Right atrium auricular region (tissue), 2 donors: ENCODE results near the gene PZP. TPM values are rescaled to one million over a fixed set of nuclear protein-coding genes. Genes with fewer than 3 reads are reported as not detected.
"Not testable (repeated sequence)": the region's sequence is repeated elsewhere in the genome, so short reads cannot be mapped to it uniquely, and the experiment has no call there.

ENCODE experiments used
- DNase-seq: peaks from one replicate; pipeline ENCODE4 v3.0.0-alpha.2; 2019; ENCODE audit warnings: low spot score
- H3K27ac ChIP-seq, 2 donors: fragments of 200-600 bp; sonication (generic); 1 replicate in 1 of 2; 2 replicates in 1 of 2; pipeline ENCODE4 v1.5.1; 2016 to 2019
- H3K27me3 ChIP-seq, 2 donors: fragments of 200-600 bp; sonication (generic); one replicate each; pipeline versions ENCODE4 v1.5.1 to v1.6.0; 2017 to 2019
- H3K36me3 ChIP-seq: fragments of 200-600 bp; sonication (generic); one replicate; pipeline ENCODE4 v1.5.1; 2016
- H3K4me1 ChIP-seq, 2 donors: fragments of 200-600 bp; sonication (generic); one replicate each; pipeline versions ENCODE4 v1.5.1 to v1.6.0; 2017 to 2019
- H3K4me3 ChIP-seq, 2 donors: fragments of 200-600 bp; sonication (generic); 1 replicate in 1 of 2; 2 replicates in 1 of 2; pipeline ENCODE4 v1.5.1; 2017 to 2019; ENCODE audit warnings: mild to moderate bottlenecking in 1 of 2, moderate library complexity in 1 of 2
- H3K9me3 ChIP-seq, 2 donors: fragments of 200-600 bp; sonication (generic); one replicate each; pipeline ENCODE4 v1.5.1; 2019
- CTCF ChIP-seq, 2 donors: fragments of 200-600 bp; sonication (generic); IDR thresholded peaks; one replicate each; pipeline ENCODE4 v1.5.1; 2019; ENCODE audit warnings: antibody characterized with exemption in 2 of 2
- total RNA-seq, 2 donors: library from RNA; depleted of rRNA; stranded (reverse); fragments of >200 nt; gene quantifications; one replicate each; pipeline ENCODE4 v1.1.0, GENCODE V29; 2016

The PZP gene
- not detected for total RNA-seq

- no peaks in the 10 kb centered on the region for H3K4me1 ChIP-seq
- H3K27ac ChIP-seq = no peak within 1 kb of the TSS
- no peak within 1 kb of the TSS for H3K4me3 ChIP-seq
- H3K36me3 ChIP-seq = no peaks in the 10 kb centered on the region
- no peaks in the 10 kb centered on the region for H3K9me3 ChIP-seq
- no peak for DNase-seq
- no peak for TF ChIP-seq CTCF (IDR thresholded peaks at IDR 0.05)
- no peaks in the 10 kb centered on the region for H3K27me3 ChIP-seq
Measured at GRCh38 chr12:9208229-9208628, at the start of gene PZP. PZP (minus strand) TSS chr12:9208395; CDS start chr12:9208341, 54 bp downstream.

GRCh38 chr12:9256758-9257405, 48.7 kb upstream of the PZP start:
- H3K4me1 ChIP-seq = no peaks in the 10 kb centered on the region
- H3K9me3 ChIP-seq = no peaks in the 10 kb centered on the region
- TF ChIP-seq CTCF (IDR thresholded peaks at IDR 0.05) = no peak
- DNase-seq = no peak
- no peak overlapping the region for H3K27ac ChIP-seq
- H3K27me3 ChIP-seq = no peaks in the 10 kb centered on the region
- no peaks in the 10 kb centered on the region for H3K36me3 ChIP-seq
- no peak overlapping the region for H3K4me3 ChIP-seq

GRCh38 chr12:9256341-9256740, 48.1 kb upstream of the PZP start:
- no peak for TF ChIP-seq CTCF (IDR thresholded peaks at IDR 0.05)
- no peak for DNase-seq
- no peak overlapping the region for H3K4me3 ChIP-seq

GRCh38 chr12:9255837-9256236, 47.6 kb upstream of the PZP start:
- H3K4me3 ChIP-seq = no peak overlapping the region
- TF ChIP-seq CTCF (IDR thresholded peaks at IDR 0.05) = no peak

More at GRCh38 chr12:9256341-9256740, 48.1 kb upstream of the PZP start:
- Histone ChIP-seq H3K9me3 (no peaks in the 10 kb centered on the region), H3K27ac (no peak overlapping the region), H3K27me3 (no peaks in the 10 kb centered on the region), H3K4me1 (no peaks in the 10 kb centered on the region), H3K36me3 (no peaks in the 10 kb centered on the region)

GRCh38 chr12:9253464-9253863, 45.3 kb upstream of the PZP start:
- no peak for TF ChIP-seq CTCF (IDR thresholded peaks at IDR 0.05)
- Histone ChIP-seq H3K9me3 (no peaks in the 10 kb centered on the region), H3K36me3 (no peaks in the 10 kb centered on the region), H3K4me1 (no peaks in the 10 kb centered on the region), H3K27me3 (no peaks in the 10 kb centered on the region), H3K27ac (no peak overlapping the region), H3K4me3 (no peak overlapping the region)
- DNase-seq = no peak

More at GRCh38 chr12:9255837-9256236, 47.6 kb upstream of the PZP start:
- Histone ChIP-seq H3K36me3 (no peaks in the 10 kb centered on the region), H3K9me3 (no peaks in the 10 kb centered on the region), H3K27ac (no peak overlapping the region), H3K27me3 (no peaks in the 10 kb centered on the region), H3K4me1 (no peaks in the 10 kb centered on the region)
- DNase-seq = no peak

- not testable (repeated sequence) for H3K9me3 ChIP-seq, H3K4me3 ChIP-seq, DNase-seq, H3K36me3 ChIP-seq, H3K27me3 ChIP-seq, H3K27ac ChIP-seq, H3K4me1 ChIP-seq
Measured at GRCh38 chr12:9252791-9253190, 44.6 kb upstream of the PZP start.
